H1 (cell line): ENCODE measurements around the gene NT5DC1. TPM values are rescaled to one million over a fixed set of nuclear protein-coding genes. Genes with fewer than 3 reads are reported as not detected.

ENCODE experiments used
- SAP30 ChIP-seq: fragments of 300-600 bp; sonication (generic); IDR thresholded peaks from 2 replicates; pipeline ENCODE4 v1.7.1; 2012; ENCODE audit warnings: low read length, moderate library complexity, mild to moderate bottlenecking, inconsistent platforms; ENCODE audit not compliant: insufficient read depth, insufficient replicate concordance
- SIN3A ChIP-seq, 2 experiments: IDR thresholded peaks in 1 of 2; conservative IDR thresholded peaks in 1 of 2; 2 replicates each; pipeline ENCODE4 v1.6.1; 2011 to 2012; ENCODE audit warnings: low read length in 2 of 2, improper control_type of control experiment in 1 of 2, low read depth in 1 of 2, mild to moderate bottlenecking in 1 of 2
- SRF ChIP-seq: IDR thresholded peaks from 2 replicates; pipeline ENCODE4 v1.6.1; 2011; ENCODE audit warnings: mild to moderate bottlenecking, low read depth, low read length, moderate library complexity
- polyA plus RNA-seq, 7 experiments: library from polyadenylated mRNA; depleted of rRNA in 3 of 7; stranded (reverse) in 5 of 7; unstranded in 2 of 7; fragments of >200 nt in 5 of 7; fragments of 200-250 nt in 2 of 7; gene quantifications; 1 replicate in 5 of 7; 2 replicates in 1 of 7; 4 replicates in 1 of 7; pipeline versions ENCODE4 v1.2.1 to v1.2.3, GENCODE V29; 2011 to 2013; ENCODE audit warnings: missing spikeins in 2 of 7, mixed read lengths in 2 of 7
- total RNA-seq: library from RNA; stranded (reverse); fragmentation: NEBNext Ultra II Directional; extraction: Animal tissue kit (Norgen Biotek cat#: 25700); gene quantifications from 2 replicates; pipeline ENCODE4 v1.2.1, GENCODE V29; 2021
- TF ChIP-seq, protein P1 (sequence below): fragments of 300-600 bp; sonication (generic); IDR thresholded peaks from 2 replicates; pipeline ENCODE4 v1.7.1; 2012; ENCODE audit warnings: low read length, moderate library complexity, mild to moderate bottlenecking, inconsistent platforms; ENCODE audit not compliant: insufficient replicate concordance

The NT5DC1 gene
- total and polyA plus RNA-seq, 2 of the 8 experiments (the other 6 are each of a cell fraction or from before 2014, with no cell fraction given), result 25.3 to 72.7 TPM

DNA sequence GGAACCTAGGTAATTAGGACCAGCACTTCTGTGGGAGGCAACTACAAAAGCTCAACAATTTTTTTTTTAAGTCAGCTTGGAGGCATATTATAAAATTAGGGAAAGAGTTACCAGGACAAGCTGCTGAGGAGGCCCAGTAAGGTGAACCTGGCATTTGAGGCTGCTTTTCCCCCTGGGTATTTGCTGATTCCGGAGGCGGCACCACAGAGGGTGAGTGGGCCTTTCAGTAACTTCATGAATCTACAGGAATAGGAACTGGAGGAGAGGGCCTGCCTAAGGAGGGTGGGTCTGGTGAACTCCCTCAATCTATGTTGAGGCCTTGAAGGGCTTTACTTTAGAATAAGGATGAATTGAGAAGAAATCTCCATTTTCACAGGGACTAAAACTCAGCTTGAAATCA is 138.6 kb downstream of the NT5DC1 start (continued):
- TF ChIP-seq, protein P1, sequence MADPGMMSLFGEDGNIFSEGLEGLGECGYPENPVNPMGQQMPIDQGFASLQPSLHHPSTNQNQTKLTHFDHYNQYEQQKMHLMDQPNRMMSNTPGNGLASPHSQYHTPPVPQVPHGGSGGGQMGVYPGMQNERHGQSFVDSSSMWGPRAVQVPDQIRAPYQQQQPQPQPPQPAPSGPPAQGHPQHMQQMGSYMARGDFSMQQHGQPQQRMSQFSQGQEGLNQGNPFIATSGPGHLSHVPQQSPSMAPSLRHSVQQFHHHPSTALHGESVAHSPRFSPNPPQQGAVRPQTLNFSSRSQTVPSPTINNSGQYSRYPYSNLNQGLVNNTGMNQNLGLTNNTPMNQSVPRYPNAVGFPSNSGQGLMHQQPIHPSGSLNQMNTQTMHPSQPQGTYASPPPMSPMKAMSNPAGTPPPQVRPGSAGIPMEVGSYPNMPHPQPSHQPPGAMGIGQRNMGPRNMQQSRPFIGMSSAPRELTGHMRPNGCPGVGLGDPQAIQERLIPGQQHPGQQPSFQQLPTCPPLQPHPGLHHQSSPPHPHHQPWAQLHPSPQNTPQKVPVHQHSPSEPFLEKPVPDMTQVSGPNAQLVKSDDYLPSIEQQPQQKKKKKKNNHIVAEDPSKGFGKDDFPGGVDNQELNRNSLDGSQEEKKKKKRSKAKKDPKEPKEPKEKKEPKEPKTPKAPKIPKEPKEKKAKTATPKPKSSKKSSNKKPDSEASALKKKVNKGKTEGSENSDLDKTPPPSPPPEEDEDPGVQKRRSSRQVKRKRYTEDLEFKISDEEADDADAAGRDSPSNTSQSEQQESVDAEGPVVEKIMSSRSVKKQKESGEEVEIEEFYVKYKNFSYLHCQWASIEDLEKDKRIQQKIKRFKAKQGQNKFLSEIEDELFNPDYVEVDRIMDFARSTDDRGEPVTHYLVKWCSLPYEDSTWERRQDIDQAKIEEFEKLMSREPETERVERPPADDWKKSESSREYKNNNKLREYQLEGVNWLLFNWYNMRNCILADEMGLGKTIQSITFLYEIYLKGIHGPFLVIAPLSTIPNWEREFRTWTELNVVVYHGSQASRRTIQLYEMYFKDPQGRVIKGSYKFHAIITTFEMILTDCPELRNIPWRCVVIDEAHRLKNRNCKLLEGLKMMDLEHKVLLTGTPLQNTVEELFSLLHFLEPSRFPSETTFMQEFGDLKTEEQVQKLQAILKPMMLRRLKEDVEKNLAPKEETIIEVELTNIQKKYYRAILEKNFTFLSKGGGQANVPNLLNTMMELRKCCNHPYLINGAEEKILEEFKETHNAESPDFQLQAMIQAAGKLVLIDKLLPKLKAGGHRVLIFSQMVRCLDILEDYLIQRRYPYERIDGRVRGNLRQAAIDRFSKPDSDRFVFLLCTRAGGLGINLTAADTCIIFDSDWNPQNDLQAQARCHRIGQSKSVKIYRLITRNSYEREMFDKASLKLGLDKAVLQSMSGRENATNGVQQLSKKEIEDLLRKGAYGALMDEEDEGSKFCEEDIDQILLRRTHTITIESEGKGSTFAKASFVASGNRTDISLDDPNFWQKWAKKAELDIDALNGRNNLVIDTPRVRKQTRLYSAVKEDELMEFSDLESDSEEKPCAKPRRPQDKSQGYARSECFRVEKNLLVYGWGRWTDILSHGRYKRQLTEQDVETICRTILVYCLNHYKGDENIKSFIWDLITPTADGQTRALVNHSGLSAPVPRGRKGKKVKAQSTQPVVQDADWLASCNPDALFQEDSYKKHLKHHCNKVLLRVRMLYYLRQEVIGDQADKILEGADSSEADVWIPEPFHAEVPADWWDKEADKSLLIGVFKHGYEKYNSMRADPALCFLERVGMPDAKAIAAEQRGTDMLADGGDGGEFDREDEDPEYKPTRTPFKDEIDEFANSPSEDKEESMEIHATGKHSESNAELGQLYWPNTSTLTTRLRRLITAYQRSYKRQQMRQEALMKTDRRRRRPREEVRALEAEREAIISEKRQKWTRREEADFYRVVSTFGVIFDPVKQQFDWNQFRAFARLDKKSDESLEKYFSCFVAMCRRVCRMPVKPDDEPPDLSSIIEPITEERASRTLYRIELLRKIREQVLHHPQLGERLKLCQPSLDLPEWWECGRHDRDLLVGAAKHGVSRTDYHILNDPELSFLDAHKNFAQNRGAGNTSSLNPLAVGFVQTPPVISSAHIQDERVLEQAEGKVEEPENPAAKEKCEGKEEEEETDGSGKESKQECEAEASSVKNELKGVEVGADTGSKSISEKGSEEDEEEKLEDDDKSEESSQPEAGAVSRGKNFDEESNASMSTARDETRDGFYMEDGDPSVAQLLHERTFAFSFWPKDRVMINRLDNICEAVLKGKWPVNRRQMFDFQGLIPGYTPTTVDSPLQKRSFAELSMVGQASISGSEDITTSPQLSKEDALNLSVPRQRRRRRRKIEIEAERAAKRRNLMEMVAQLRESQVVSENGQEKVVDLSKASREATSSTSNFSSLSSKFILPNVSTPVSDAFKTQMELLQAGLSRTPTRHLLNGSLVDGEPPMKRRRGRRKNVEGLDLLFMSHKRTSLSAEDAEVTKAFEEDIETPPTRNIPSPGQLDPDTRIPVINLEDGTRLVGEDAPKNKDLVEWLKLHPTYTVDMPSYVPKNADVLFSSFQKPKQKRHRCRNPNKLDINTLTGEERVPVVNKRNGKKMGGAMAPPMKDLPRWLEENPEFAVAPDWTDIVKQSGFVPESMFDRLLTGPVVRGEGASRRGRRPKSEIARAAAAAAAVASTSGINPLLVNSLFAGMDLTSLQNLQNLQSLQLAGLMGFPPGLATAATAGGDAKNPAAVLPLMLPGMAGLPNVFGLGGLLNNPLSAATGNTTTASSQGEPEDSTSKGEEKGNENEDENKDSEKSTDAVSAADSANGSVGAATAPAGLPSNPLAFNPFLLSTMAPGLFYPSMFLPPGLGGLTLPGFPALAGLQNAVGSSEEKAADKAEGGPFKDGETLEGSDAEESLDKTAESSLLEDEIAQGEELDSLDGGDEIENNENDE, result no peak
- TF ChIP-seq SRF (no peak), SIN3A (conservative IDR thresholded peaks at IDR 0.05 in 1 of 2, IDR thresholded peaks at IDR 0.05 in 1 of 2; ENCODE audit: low read depth in 1 of 2, low read length in 2 of 2) (no peak), SAP30 (no peak)
